ENCODE measurements around the gene REM2.

DNA sequence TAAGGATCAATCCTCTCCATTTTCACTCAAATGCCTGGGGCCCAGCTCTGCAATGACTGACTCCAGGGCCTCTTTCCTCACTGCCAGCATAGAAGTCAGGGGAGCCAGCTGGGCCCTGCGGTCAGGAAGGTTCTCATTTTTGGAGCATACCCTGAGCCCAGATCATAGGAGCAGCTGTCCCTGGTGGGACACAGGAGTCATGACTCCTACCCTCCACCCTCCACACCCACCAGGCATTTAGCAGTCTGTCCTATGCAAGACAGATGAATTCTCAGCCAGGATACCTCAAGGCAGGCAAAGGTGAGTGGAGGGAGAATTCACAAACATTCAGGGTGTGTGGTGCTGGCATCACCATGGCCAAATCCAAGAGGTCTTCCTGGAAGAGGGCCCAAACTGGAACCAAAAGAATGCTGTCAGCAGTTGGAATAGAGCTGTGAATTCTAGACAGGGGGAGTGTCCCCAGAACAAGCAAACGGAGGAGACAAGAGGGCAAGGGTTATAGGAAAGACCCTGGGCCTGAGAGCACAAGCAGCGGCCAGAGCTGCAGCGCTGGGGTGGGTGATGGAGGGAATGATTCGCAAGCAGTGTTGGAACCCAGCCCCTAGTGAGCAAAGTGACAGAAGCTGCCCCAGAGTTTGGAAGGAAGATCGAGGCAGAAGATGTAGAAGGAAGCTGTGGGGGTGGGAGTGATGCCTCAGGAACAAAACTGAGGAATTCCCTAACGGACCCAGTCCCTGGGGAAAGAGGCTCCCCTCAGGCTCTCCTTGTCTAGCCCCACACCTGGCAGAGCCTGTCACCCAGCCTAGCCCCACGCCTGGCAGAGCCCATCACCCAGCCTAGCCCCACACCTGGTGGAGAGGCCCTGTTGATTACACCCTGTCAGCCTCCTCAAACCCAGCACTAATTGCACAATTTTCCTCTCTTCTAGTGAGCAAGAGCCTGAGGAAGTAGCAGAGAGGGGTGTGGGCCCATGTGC is 4.5 kb upstream of the REM2 start:
- no peak for TF ChIP-seq POLR2A (IDR thresholded peaks at IDR 0.05)
- TF ChIP-seq, protein P1, sequence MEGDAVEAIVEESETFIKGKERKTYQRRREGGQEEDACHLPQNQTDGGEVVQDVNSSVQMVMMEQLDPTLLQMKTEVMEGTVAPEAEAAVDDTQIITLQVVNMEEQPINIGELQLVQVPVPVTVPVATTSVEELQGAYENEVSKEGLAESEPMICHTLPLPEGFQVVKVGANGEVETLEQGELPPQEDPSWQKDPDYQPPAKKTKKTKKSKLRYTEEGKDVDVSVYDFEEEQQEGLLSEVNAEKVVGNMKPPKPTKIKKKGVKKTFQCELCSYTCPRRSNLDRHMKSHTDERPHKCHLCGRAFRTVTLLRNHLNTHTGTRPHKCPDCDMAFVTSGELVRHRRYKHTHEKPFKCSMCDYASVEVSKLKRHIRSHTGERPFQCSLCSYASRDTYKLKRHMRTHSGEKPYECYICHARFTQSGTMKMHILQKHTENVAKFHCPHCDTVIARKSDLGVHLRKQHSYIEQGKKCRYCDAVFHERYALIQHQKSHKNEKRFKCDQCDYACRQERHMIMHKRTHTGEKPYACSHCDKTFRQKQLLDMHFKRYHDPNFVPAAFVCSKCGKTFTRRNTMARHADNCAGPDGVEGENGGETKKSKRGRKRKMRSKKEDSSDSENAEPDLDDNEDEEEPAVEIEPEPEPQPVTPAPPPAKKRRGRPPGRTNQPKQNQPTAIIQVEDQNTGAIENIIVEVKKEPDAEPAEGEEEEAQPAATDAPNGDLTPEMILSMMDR (IDR thresholded peaks at IDR 0.05 in 8 of 11, conservative IDR thresholded peaks at IDR 0.05 in 3 of 11) = no peak
